ENCODE measurements around the gene MAST3. TPM values are rescaled to one million over a fixed set of nuclear protein-coding genes. Genes with fewer than 3 reads are reported as not detected.
"Not testable (repeated sequence)": the region's sequence is repeated elsewhere in the genome, so short reads cannot be mapped to it uniquely, and the experiment has no call there.

MAST3 gene
- total RNA-seq, 1 experiment from 2014 or later, result 4.3 TPM

DNA sequence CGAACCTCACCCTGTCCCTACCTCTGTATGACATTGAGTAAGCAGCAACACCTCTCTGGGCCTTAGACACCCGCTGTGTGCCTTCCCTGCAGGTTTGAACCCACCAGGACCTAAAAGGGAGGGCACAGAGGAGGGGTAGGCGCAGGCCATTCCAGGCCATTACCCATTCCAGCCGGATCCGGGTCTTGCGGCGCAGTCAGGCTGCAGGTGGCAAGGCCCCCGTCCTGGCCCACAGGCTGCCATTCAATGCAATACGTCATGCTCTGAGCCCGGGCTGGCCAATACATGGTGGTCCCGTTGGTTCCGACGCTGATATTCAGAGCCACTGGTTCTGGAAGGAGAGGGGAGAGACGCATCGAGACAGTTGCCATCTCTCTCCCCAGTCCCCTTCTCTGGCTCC, 28.2 kb upstream of the MAST3 start:
- no peaks in the 10 kb centered on the region for H3K36me3 ChIP-seq

GRCh38 chr19:18070181-18070580, 27.4 kb upstream of the MAST3 start:
- Histone ChIP-seq H3K9me3 (replicated peaks) (no peaks in the 10 kb centered on the region), H3K36me3 (no peaks in the 10 kb centered on the region), H3K27ac (no peak overlapping the region), H3K4me3 (no peak overlapping the region), H3K4me1 (no peaks in the 10 kb centered on the region), H3K27me3 (peaks cover 29% of the 10 kb centered on the region)
- no peak for DNase-seq

More for the DNA sequence above, 28.2 kb upstream of the MAST3 start:
- Histone ChIP-seq H3K4me3 (no peak overlapping the region), H3K9me3 (replicated peaks) (no peaks in the 10 kb centered on the region), H3K27me3 (peaks cover 27% of the 10 kb centered on the region), H3K4me1 (no peaks in the 10 kb centered on the region), H3K27ac (no peak overlapping the region)
- no peak for DNase-seq

GRCh38 chr19:18072335-18072734, 25.2 kb upstream of the MAST3 start:
- H3K9me3 ChIP-seq (replicated peaks), result no peaks in the 10 kb centered on the region
- H3K27ac ChIP-seq, result no peak overlapping the region
- no peak for DNase-seq
- H3K36me3 ChIP-seq, result no peaks in the 10 kb centered on the region
- peaks cover 44% of the 10 kb centered on the region for H3K27me3 ChIP-seq
- H3K4me3 ChIP-seq, result no peak overlapping the region
- no peaks in the 10 kb centered on the region for H3K4me1 ChIP-seq

DNA sequence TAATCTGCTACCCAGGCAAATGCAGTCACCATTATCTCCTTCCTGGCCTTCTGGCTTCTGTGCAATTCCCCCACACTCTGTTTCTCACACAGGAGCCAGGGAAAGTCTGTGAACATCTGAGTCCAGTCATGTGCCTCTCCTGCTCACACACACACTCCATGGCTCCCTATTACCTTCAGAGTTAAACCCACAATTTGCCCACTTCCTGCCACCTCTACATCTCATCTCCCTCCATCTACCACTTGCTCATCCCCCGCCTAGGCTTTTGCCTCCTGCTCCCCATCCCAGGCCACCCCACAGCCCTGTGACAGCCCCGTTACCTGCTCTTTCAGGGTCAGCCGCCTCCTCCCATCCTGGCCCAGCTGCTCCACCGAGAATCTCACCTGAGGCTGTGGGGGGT, 24.4 kb upstream of the MAST3 start:
- H3K27me3 ChIP-seq, result peaks cover 48% of the 10 kb centered on the region
- H3K9me3 ChIP-seq (replicated peaks), result no peaks in the 10 kb centered on the region
- no peak overlapping the region for H3K4me3 ChIP-seq
- no peaks in the 10 kb centered on the region for H3K4me1 ChIP-seq
- DNase-seq, result no peak
- no peak overlapping the region for H3K27ac ChIP-seq
- no peaks in the 10 kb centered on the region for H3K36me3 ChIP-seq

DNA sequence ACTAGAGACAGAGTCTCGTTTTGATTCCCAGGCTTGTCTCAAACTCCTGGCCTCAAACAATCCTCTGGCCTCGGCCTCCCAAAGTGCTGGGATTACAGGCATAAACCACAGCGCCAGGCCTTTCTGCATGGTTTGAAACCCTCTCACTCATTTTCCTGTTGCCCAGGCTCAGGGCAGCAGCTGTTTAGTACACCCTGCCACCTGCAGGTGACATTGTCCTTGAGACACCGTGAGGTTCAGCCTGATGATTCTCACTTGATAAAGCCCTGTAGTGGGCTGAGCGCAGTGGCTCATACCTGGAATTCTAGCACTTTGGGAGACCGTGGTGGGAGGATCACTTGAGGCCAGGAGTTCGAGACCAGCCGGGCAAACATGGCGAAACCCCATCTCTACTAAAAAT, 23.4 kb upstream of the MAST3 start:
- DNase-seq, result no peak
- no peak overlapping the region for H3K4me3 ChIP-seq
- H3K4me1 ChIP-seq, result no peaks in the 10 kb centered on the region
- no peaks in the 10 kb centered on the region for H3K36me3 ChIP-seq
- no peak overlapping the region for H3K27ac ChIP-seq
- no peaks in the 10 kb centered on the region for H3K9me3 ChIP-seq (replicated peaks)
- H3K27me3 ChIP-seq, result peaks cover 55% of the 10 kb centered on the region

- Histone ChIP-seq H3K36me3 (no peaks in the 10 kb centered on the region), H3K27ac (no peak overlapping the region), H3K4me1 (no peaks in the 10 kb centered on the region), H3K27me3 (peaks cover 14% of the 10 kb centered on the region), H3K9me3 (replicated peaks) (no peaks in the 10 kb centered on the region), H3K4me3 (no peak overlapping the region)
- no peak for DNase-seq
These were observed 13.5 kb upstream of the MAST3 start for GRCh38 chr19:18083929-18084684.

- Histone ChIP-seq H3K9me3 (replicated peaks) (no peaks in the 10 kb centered on the region), H3K36me3 (no peaks in the 10 kb centered on the region), H3K27me3 (peaks cover 21% of the 10 kb centered on the region), H3K27ac (no peak overlapping the region), H3K4me3 (no peak overlapping the region), H3K4me1 (no peaks in the 10 kb centered on the region)
- DNase-seq, result no peak
These were observed 11.7 kb upstream of the MAST3 start for GRCh38 chr19:18085702-18086457.

DNA sequence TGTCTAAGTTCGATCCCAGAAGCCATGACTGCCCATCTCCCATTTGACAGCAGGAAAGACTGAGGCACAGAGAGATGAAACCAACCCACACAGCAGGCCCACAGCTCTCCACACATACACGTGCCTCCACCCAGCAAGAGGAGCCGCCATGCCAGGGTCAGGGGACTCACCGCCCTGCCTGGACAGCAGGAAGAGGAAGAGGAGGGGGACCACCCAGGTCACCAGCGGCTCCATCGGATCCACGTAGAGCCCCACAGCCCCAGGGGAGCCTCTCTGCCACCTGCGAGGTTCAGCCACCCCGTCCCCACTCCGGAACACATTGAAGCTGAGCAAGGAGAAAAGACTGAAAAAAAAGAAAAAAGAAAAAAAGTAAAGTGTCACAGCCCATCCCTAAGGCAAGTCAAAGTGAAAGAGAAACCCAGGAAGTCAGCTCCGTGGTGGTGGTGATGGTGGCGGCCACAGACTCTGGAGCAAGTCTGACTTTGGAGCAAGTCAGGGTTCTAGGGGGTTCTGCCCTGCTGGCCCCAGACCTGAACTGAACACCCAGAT, 10.9 kb upstream of the MAST3 start, which contains the start of gene IL12RB1:
TSS of gene IL12RB1 (minus strand) at position 345 of the 549 bp plus-strand sequence. CDS start at position 234, 111 bp downstream.
- Histone ChIP-seq H3K27me3 (peaks cover 27% of the 10 kb centered on the region), H3K4me1 (no peaks in the 10 kb centered on the region), H3K36me3 (no peaks in the 10 kb centered on the region), H3K9me3 (replicated peaks) (no peaks in the 10 kb centered on the region), H3K27ac (no peak within 1 kb of the TSS), H3K4me3 (no peak within 1 kb of the TSS)
- DNase-seq, result no peak

- H3K27ac ChIP-seq, DNase-seq: not testable (repeated sequence)
These were observed 8.5 kb upstream of the MAST3 start for GRCh38 chr19:18089096-18089541.

DNA sequence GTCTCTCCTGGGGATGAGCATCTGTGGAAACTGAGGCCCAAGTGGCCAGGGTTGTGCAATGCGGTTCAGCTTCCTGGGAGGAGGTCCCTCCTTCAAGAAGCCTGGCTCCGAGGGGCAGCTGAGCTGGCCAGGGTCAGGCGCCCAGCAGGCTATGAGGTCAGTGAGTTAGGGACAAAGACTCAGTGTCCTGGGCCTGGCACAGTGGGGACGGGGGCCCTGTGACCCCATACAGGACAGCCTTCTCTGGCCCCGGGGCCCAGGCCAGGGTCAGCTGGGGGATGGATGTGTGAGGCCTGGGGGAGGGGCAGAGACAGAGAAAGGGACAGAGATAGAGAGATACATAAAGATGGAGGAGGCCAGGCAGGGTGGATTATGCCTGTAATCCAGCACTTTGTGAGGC, 7.9 kb upstream of the MAST3 start:
- DNase-seq, result no peak
- H3K9me3 ChIP-seq (replicated peaks), result no peaks in the 10 kb centered on the region

More at GRCh38 chr19:18089096-18089541, 8.5 kb upstream of the MAST3 start:
- H3K27me3 ChIP-seq, result peaks cover 27% of the 10 kb centered on the region
- H3K4me1 ChIP-seq; H3K4me3 ChIP-seq; H3K36me3 ChIP-seq; H3K9me3 ChIP-seq (replicated peaks): not testable (repeated sequence)

GRCh38 chr19:18090545-18091216, 6.9 kb upstream of the MAST3 start:
- peaks cover 27% of the 10 kb centered on the region for H3K27me3 ChIP-seq
- no peaks in the 10 kb centered on the region for H3K9me3 ChIP-seq (replicated peaks)
- H3K36me3 ChIP-seq, result no peaks in the 10 kb centered on the region
- H3K4me3 ChIP-seq, result no peak overlapping the region
- no peak overlapping the region for H3K27ac ChIP-seq
- H3K4me1 ChIP-seq, result no peaks in the 10 kb centered on the region
- no peak for DNase-seq

More for the DNA sequence above, 7.9 kb upstream of the MAST3 start:
- no peak overlapping the region for H3K4me3 ChIP-seq
- no peaks in the 10 kb centered on the region for H3K36me3 ChIP-seq
- no peak overlapping the region for H3K27ac ChIP-seq
- peaks cover 27% of the 10 kb centered on the region for H3K27me3 ChIP-seq
- H3K4me1 ChIP-seq, result no peaks in the 10 kb centered on the region

DNA sequence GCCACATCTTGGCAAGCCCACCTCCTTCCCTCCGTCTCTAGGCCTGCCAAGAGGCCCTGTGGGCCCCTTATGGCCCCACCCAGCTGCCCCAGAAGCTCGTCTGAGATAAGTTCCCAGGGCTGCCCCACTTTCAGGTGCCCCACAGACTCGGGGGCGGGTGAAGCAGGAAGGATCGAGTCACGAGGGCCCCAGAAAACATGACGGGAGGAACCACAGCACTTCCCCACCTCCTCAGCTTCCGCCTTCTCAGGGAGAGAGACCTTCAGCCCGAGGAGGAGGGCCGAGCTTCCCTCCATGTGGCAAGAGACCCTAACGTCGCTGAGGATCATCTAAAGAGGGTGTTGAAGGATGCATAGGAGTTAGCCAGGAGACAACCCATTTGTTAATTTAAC, 6.4 kb upstream of the MAST3 start:
- DNase-seq, result no peak
- peaks cover 26% of the 10 kb centered on the region for H3K27me3 ChIP-seq
- no peaks in the 10 kb centered on the region for H3K9me3 ChIP-seq (replicated peaks)
- no peak overlapping the region for H3K27ac ChIP-seq
- H3K4me3 ChIP-seq, result no peak overlapping the region
- no peaks in the 10 kb centered on the region for H3K36me3 ChIP-seq
- H3K4me1 ChIP-seq, result no peaks in the 10 kb centered on the region

DNA sequence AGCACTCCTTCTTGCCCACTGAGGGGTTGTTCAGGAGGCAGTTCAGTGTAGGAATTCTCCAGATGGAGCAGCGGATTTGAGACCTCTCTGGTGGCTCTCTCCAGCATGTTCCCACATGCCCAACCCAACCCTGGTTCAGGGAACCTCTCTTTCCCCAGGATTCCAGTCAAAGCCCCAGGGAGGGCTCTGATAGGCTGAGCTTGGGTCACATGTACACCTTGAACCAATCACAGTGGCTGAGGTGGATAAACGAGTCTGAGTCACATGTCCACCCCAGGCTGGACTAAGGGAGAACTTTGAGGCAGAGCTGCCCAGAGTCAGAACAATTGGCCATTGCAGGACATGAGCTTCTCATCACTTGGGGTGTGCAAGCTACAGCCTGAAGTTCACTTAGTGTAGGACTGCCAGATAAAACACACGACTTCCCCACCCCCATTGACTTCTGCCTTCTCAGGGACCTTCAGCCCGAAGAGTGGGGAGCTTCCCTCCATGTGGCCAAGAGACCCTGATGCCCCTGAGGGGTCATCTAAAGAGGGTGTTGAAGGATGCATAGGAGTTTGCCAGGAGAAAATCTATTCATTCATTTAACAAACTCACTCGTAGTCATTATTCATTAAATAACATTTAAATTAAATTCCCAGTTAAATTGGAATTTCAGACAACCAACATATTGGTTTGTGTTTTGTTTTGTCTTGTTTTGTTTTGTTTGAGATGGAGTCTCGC, 4.0 kb upstream of the MAST3 start:
- Histone ChIP-seq H3K4me3 (no peak overlapping the region), H3K36me3 (no peaks in the 10 kb centered on the region)
- peak; percentile 49 to 68 for DNase-seq

GRCh38 chr19:18096258-18096657, 1.3 kb upstream of the MAST3 start:
- Histone ChIP-seq H3K27ac (no peak overlapping the region), H3K9me3 (replicated peaks) (no peaks in the 10 kb centered on the region), H3K4me1 (no peaks in the 10 kb centered on the region), H3K36me3 (no peaks in the 10 kb centered on the region), H3K27me3 (peaks cover 20% of the 10 kb centered on the region), H3K4me3 (no peak overlapping the region)
- DNase-seq, result no peak

More for the DNA sequence above, 4.0 kb upstream of the MAST3 start:
- H3K9me3 ChIP-seq (replicated peaks), result no peaks in the 10 kb centered on the region
- no peak overlapping the region for H3K27ac ChIP-seq
- H3K27me3 ChIP-seq, result peaks cover 21% of the 10 kb centered on the region
- H3K4me1 ChIP-seq, result no peaks in the 10 kb centered on the region
